C4-2B (cell line): Measurements from ENCODE around the gene ABCB11.

Experiments used
- ZFX ChIP-seq: fragments of 450-650 bp; IDR thresholded peaks from 2 replicates; pipeline ENCODE4 v1.6.1; 2017
- TF ChIP-seq, protein P1 (sequence below): fragments of 450-650 bp; conservative IDR thresholded peaks from 2 replicates; pipeline ENCODE4 v1.5.1; 2017; ENCODE audit warnings: mild to moderate bottlenecking

DNA sequence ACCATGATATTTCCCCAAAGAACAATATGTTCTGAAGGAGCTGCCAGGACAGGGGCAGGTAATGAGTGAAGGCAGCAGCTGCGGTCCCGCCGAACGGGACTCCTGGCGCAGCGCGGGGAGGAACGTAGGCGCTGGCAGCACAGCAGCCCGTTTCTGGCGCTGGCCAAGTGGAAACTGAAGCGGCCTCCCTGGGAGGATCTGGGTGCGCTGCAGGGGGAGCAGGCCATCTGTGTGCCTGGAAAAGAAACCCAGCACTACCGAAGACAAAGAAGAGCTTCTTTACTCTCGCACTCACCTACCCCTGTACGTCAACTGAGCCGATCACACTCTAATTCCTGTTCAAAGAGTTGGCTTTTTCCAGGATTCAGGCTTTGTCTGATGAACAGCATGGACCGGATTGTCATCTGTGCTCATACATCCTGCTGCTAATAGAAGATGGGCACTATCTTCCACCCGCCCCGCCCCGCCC is 118.2 kb downstream of the ABCB11 start:
- TF ChIP-seq, protein P1, sequence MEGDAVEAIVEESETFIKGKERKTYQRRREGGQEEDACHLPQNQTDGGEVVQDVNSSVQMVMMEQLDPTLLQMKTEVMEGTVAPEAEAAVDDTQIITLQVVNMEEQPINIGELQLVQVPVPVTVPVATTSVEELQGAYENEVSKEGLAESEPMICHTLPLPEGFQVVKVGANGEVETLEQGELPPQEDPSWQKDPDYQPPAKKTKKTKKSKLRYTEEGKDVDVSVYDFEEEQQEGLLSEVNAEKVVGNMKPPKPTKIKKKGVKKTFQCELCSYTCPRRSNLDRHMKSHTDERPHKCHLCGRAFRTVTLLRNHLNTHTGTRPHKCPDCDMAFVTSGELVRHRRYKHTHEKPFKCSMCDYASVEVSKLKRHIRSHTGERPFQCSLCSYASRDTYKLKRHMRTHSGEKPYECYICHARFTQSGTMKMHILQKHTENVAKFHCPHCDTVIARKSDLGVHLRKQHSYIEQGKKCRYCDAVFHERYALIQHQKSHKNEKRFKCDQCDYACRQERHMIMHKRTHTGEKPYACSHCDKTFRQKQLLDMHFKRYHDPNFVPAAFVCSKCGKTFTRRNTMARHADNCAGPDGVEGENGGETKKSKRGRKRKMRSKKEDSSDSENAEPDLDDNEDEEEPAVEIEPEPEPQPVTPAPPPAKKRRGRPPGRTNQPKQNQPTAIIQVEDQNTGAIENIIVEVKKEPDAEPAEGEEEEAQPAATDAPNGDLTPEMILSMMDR: no peak
- TF ChIP-seq ZFX: no peak
